HG03108 (cell line): ENCODE results near the gene C2orf49.
"Not testable (repeated sequence)": the region's sequence is repeated elsewhere in the genome, so short reads cannot be mapped to it uniquely, and the experiment has no call there.

ENCODE experiments used
- ATAC-seq: cut with Tn5 transposase; IDR thresholded peaks from one replicate; pipeline ENCODE4 v1.9.1; 2021; ENCODE audit warnings: moderate library complexity; ENCODE audit not compliant: unreplicated experiment

Gene C2orf49

DNA sequence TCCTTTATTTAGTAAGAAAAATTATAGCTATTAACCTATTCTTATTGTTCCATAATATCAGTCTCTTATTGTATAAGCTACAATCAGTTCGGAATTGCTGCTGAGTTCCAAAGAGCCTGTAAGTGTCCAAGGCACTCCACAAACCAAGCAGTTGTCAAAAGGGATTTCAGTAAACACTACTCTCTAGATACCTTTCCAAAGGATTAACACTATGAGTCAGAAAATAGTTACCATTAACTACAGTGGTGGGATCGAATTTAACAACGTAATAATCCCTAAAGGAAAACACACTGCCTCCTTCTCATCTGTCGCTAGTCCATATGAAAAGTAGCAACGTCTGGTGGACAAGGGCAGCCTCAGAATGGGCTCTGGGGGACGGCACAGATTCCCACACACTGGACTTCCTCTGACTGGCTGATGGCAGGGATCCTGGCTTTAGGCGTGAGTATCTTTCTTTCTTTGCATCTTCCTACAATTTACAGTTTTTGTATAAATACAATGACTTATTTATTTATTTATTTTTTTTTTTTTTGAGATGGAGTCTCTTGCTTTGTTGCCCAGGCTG, 16.6 kb upstream of the C2orf49 start:
- no peak for ATAC-seq

DNA sequence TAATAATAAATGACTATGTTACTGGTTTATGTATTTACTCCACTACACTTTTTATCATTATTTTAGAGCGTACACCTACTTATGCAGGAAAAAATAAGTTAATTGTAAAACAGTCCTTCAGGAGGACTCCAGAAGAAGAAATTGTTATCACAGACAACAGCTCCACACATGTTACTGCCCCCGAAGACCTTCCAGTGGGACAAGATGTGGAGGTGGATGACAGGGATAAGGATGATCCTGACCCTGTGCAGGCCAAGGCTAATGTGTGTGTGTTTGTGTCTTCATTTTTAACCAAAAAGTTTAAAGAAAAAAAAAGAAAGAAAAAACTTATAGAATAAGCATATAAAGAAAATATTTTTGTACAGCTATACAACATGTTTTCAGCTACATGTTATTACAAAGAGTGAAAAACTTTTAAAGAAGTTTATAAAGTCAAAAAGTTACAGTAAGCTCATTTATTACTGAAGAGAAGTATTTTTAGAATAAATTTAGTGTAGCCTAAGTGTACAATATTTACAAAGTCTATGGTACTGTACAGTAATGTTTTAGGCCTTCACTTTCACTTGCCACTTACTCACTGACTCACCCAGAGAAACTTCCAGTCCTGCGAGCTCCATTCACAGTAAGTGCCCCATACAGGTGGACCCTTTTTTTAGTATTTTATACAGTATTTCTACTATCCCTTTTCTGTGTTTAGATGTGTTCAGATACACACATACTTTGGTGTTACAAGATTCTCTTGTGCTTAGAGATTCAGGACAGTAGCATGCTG, 15.3 kb upstream of the C2orf49 start:
- ATAC-seq = no peak

DNA sequence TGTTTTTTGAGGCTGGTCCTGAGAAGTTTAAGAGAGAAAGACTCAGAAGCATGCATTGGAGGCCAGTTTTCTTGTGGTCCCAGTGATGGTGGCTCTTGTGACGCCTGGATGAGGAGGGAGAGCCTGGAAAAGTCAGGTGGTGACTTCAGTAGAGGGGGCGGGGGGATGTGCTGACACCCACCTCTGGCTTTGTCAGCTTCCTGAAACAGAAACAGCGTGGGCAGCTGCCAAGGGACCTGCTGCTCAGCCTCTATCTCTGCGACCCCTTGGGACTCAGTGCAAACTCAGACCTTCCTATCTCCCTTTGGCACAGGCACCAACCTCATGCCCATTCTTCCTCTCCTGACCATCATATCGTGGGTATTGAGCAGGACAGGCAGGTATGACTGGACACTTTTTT, 14.2 kb upstream of the C2orf49 start:
- ATAC-seq = no peak

DNA sequence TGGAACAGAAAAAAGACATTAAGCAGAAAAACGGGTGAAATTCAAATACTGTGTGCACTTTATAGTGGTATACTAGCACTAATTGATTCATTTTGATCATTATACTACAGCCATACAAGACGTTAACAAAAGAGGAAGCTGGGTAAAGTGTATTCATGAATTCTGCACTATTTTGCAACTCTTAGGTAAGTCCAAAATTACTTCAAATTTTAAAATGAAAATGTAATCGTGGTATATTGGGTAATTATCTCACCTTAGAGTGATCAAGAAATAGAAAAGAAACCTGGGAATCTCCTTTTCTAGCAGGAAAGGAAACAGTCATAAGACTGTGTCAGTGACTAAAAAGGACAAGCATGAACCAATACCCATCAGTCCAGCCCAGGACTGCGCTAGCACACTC, 13.2 kb upstream of the C2orf49 start:
- ATAC-seq = no peak

DNA sequence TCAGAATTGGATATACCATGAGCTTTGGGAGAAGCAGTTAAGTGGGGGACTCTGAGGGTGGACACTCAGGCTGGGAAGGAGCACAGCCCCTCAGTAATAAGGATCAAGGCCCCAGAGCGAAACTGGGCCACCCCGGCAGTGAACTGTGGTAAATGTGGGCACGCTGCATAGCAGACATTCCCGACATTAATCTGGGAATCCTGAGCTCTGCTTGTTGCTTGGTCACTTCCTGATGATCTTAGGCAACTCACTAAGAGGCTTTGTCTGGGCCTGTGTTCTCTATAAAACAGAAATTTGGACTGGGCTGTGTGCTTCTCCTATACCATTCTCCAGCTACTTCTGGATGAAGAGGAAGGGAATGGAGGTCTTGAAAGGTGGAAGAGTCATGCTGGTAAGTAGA, 12.6 kb upstream of the C2orf49 start:
- no peak for ATAC-seq

DNA sequence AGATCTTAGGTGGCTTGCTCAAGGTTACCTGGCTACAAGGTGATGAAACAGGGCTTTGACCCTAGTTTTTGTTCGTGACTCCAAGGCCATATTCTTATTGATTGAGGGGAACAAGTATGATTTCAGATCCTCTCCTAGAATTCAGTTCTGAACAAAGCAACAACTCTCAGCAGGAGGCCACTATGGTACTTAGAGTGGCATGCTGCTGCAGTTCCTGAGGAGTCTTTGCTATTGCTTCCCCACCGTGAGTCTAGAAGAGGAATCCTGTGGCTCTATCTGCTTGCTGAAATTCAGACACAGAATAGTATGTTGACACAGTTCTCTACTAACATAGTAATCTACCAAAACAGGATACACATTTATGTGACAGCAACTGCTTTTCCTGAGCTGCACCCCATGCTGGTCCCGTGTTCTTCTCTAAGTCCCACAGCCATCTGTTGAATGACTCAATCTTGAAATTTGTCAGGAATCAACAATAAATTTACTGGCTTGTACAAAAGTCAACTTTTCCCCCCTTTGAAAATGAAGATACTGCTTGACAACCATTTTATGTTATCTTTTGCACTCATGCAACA, 11.9 kb upstream of the C2orf49 start:
- ATAC-seq = no peak

DNA sequence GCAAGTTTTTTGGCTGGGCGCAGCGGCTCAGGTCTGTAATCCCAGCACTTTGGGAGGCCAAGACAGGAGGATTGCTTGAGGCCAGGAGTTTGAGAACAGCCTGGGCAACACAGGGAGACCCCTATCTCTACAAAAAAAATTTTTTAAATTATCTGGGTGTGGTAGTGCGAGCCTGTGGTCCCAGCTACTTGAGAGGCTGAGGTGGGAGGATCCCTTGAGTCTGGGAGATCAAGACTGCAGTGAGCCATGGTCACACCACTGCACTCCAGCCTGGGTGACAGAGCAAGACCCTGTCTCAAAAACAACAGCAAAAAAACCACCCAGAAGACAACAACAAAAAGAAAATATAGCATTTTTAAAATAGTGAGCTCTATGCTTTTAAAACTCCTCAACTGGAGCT, 10.1 kb upstream of the C2orf49 start:
- not testable (repeated sequence) for ATAC-seq

DNA sequence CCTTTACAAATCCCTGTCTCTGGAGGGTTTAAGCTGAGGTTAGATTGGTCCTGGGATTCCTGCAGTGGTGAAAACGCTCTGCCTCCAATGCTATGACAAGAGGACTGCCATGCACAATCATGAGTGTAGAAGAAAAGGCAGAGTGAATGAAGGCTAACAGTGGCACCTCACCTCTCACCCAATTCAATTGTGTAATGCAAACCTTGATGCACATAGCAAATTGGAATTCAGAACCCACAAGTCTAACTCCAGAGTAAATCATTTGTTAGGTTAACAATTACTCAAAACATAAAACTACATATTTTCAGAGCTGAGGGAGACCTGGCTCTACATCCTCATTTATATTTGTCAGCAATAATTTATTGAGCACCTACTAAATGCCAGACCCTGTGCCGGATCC, 9.7 kb upstream of the C2orf49 start:
- ATAC-seq = no peak

DNA sequence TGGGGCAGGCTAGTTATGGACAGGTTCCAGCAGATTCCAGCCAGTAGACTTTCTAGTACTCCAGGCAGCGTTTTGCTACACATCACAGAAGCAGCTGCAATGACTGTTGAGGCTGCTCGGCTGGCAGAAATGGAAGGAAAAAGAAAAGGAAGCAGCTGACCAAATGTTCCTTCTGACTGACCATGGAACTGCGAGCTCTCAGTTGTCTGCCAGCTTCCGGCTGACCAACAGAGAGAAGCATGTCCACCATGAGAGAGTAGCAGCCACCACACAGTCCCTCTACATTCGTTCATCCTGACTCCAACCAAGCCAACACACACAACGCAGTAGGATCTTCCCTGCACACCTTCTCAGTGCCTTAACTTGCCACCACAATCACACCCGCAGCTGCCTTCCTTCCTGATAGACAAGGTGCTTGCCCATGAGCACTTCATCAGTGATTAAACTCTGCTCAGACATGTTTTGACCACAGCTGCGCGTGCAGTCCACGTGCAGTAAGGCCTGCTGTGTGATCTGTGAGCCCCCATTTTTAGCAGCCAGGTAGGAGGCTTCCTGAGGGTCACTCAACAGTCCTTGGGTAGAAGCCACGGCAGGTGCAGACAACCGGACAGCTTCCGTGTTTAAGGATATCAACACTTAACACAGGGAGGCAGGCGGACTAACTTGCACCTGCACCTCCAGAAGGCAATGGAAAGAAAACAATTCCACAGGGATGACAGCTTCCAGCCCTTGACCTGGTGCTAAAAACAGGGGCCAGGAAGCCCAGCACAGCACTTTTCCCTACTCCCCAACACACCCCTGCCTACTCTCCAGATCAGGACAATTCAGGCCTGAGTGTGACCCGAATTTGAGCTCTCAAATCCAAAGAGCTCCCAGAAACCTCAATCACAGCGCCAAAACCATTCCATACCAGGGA, 8.8 kb upstream of the C2orf49 start:
- ATAC-seq = no peak

DNA sequence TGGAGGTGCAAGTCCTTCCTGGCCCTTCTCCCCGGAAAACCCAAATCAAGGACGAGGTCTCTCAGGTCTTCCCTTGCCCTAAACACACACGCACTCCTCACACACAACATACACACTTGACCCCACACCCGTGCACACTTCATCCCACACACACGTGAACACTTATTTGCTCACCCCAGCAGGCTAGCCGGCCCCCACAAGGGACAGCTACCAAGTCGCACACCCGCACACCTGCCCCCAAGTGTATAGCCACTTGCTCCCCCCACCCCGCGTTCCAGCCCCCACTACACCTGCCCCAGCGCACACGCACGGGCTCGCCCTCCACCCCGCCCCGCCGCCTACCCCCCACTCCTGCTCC, 8.2 kb upstream of the C2orf49 start:
- no peak for ATAC-seq

DNA sequence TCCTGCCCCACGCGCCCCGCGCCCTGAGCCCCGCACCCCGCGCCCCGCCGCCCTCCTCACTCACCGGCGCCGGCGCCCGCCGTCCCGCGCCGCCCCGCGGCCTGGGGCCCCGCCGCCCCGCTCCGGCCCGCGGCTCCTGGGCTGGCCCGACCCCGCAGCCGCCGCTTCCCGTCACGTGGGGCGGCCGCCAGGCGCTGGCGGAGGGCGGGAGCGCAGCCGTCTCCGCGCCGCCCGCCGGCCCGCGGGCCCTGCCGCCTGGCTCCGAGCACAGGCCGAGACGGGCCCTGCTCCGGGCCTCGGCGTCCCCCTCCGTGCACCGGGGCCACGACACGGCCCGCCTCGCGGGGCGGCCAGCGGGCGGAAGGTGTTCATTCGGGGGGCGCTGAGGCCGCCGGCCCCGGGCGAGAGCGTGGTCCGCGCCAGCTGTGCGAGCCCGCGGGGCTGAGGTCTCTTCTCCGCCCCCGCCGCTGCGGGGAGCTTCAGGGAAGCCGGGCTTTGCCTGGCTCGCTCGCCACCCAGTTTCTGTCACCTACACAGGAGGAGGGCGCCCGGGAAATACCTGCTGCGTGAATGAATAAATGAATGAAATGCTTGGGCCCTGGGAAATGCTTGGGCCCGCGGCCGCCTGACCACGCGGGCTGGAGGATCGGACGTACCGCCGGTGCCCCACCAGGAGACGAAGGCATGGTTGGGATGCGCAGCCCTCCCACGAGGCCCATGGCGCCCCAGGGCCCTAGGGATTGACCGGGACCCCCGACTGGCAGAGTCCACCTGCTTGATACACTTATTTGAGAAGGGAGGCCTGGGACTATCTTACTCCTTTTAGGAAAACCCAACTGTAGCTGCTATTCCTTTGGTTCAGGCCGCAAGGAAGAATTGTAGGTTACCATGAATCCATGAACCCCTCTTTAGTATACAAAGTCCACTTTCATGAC, 7.5 kb upstream of the C2orf49 start, which contains the start of gene TGFBRAP1:
Gene TGFBRAP1 (minus strand): TSS at position 175 of the 935 bp plus-strand sequence. CDS start 21,434 bp downstream, outside the sequence.
- peak; percentile 65 for ATAC-seq

DNA sequence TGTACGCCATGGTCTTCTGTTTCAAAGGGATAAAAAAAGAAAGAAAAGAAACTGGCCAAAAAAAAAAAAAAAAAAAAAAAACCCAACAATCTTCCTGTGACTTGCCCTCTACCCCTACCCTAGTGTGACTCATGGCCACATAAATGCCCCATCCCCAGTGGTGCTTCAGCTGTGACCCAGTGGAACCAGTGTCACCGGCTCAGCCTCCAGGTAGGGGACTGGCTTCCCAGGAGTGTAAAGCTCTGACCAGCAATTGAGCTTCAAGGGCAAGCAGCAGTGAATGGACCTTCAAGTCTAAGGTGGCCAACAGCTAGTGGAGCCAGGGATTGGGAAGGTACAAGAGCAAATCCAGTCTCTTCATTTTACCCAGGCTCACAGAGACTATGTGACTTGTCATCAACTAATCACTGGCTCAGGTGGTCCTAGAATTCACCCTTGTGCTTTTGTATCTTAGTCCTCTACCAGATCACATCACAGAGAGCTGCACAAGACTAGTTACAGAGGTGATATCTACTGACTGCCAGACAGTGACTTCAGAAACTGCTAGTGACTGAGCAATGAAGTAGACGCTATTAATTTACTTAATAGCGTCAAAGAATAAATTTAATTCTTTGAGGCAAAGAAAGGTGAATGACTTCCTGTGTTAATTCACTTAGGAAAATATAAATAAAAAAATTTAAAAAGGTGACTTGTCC, 6.5 kb upstream of the C2orf49 start:
- no peak for ATAC-seq

DNA sequence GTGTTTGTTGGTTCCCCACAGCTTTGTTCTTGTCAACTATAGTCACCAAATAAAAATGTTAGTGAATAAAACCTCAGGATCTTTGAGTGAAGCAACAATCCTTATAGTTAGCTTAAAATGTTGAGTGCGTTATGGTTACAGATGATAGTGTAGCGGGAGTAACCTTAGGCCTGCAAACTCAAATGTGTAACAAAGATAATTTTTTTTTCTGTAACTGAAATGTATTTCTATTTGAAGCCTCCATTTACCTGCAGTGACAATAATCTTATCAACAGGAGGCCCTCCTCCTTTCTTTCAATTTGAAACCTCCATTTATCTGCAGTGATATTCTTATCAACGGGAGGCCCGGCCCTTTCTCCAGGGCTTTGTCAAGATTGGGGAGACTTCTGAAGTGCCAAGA, 3.1 kb upstream of the C2orf49 start:
- ATAC-seq = no peak

DNA sequence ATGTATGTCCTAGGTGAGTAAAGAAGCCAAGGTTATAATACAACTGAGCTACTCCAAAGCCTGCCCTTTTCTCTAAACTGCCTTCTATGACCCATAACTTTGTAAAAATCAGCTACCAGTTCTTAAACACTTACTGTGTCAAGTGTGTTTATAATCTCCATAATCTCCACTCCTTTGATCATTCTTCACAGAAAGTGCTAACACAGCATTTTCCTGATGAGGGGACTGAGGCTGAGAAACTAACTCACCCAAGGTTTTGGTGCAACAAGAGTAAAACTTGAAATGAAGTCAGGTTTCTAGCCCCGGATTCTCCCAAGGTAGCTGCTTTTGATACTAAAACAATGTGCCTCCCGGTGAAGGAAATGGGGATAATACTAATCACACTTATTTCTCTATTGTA, 1.9 kb upstream of the C2orf49 start:
- no peak for ATAC-seq

DNA sequence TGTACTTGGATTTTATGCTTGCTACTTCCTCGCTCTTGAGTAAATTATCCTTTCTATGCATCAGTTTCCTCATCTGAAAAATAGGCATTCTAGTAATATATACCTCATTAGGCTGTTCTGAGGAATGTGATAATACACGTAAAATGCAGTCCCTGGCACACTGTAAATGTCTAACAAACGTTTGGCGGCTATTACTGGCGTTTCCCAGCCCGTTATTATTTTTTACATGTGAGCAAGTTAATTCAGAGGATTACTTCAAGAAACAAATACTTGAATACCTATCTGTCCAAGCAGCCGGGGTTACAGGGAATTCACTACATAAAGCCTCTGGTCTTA, 586 bp upstream of the C2orf49 start:
- ATAC-seq = no peak

DNA sequence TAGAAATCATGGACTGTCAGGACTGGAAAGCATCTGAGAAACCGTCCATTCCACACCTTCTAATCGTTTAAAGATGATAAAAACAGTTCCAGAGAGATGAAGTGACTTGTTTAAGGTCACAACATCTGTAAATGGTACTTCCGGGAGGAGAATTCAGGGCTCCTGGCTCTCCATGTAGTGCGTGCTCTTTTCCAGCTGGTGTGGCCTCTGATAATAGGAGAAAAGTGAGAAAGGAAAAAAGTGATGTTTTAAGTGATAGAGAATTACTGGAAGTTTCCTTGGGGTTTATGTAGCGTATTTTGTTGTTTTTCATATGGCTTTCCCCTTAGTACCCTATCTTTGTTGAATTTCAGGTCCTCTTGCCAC, 663 bp downstream of the C2orf49 start:
- ATAC-seq = peak; percentile 15

DNA sequence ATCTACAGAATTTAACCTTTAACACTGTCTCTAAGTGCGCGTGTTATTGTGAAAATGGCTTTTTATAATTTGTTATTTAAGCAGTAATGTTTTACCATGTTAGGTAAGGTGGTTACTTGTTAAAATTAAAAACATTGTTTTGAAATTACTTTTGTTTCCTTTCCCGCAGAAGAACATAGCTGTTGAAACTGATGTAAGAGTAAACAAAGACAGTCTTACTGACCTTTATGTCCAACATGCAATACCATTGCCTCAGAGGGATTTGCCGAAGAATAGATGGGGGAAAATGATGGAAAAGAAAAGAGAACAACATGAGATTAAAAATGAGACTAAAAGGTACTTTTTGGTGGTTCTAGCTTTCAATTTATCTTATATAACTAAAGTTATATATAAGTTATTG, 2.1 kb downstream of the C2orf49 start:
- ATAC-seq = no peak

DNA sequence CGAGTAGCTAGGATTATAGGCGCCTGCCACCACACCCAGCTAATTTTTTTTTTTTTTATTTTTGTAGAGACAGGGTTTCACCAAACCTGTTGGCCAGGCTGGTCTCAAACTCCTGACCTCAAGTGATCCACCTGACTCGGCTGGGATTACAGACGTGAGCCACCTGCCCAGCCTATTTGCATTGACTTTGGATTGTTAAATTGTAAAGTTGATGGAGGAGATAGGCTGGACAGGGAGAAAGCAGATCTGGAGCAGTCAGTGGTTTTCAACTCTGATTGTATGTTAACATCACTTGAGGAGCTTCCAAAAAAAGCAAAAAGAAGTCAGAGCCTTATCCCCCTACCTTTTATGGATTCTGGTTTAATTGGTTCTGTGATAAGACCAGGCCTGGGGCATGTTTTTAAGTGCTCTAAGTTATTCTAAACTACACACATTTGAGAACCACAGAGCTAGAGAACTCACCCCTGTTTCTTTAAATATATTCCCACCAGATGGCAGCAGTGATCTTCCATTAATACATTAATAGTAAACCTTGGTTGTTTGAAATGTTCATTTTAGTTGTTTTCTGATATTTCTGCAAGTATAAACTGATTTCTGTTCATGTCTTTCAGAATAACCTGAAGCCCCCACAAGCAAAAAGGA, 7.5 kb downstream of the C2orf49 start:
- no peak for ATAC-seq

DNA sequence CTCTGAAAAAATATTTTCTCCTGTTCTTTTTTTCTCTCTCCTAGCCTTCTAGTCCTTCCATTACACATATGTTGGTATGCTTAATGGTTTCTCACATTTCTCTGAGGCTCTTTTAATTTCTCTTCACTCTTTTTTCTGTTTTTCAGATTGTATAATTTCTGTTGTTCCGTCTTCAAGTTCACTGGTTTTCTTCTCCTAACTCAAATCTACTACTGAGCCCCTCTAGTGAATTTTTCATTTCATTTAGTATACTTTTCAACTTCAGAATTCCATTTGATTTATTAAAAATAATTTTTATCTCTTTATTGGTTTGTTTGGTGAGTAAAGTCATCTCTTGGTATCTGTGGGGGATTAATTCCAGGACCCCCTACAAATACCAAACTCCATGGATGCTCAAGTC, 19.8 kb downstream of the C2orf49 start:
- no peak for ATAC-seq

DNA sequence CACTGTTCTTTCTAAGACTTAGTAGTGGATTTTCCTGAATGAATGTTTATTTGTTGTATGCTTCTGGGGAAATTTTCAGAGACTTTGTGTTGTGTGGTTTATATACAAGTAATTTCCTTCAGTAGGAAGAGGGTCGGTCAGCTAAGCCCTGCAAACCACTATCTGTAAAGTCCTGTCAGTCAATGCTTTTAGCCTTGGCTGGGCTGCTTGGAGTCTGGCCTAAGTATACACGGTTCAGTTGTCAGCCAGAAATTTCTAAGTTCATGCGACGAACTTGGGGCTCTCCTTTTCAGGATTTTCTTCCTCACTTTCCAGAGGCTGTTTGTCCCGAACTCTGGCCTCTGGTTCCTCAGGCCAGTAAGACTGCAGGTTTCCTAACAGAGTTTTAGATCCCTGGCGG, 21.3 kb downstream of the C2orf49 start:
- no peak for ATAC-seq
